HepG2 (cell line): ENCODE data around the gene BAHCC1. TPM values are rescaled to one million over a fixed set of nuclear protein-coding genes. Genes with fewer than 3 reads are reported as not detected.

ENCODE experiments used
- GATAD2A ChIP-seq: IDR thresholded peaks from 2 replicates; pipeline ENCODE4 v1.6.1; 2016
- KLF13 ChIP-seq: sonication (generic); formaldehyde crosslinking; IDR thresholded peaks from 2 replicates; pipeline ENCODE4 v1.4.0; 2020; ENCODE audit warnings: mild to moderate bottlenecking, missing genetic modification reagents
- MXD1 ChIP-seq: sonication (generic); formaldehyde crosslinking; IDR thresholded peaks from 2 replicates; pipeline ENCODE4 v1.4.0; 2020; ENCODE audit warnings: mild to moderate bottlenecking, missing genetic modification reagents
- NFAT5 ChIP-seq: sonication (generic); formaldehyde crosslinking; IDR thresholded peaks from 2 replicates; pipeline ENCODE4 v1.4.0; 2020; ENCODE audit warnings: missing genetic modification reagents
- NR2F6 ChIP-seq, 2 experiments: IDR thresholded peaks; 2 replicates each; pipeline ENCODE4 v1.6.1; 2016; ENCODE audit warnings: antibody characterized with exemption in 1 of 2, mild to moderate bottlenecking in 1 of 2
- RBAK ChIP-seq: sonication (generic); formaldehyde crosslinking; IDR thresholded peaks from 2 replicates; pipeline ENCODE4 v1.5.1; 2020; ENCODE audit warnings: mild to moderate bottlenecking, missing genetic modification reagents
- SIX1 ChIP-seq: sonication (generic); formaldehyde crosslinking; IDR thresholded peaks from 2 replicates; pipeline ENCODE4 v1.4.0; 2020; ENCODE audit warnings: missing genetic modification reagents, borderline replicate concordance
- SMC3 ChIP-seq: IDR thresholded peaks from 2 replicates; pipeline ENCODE4 v1.6.1; 2011; ENCODE audit warnings: low read length, improper control_type of control experiment
- TARDBP ChIP-seq: sonication (generic); formaldehyde crosslinking; IDR thresholded peaks from 2 replicates; pipeline ENCODE4 v1.8.0; 2022; ENCODE audit warnings: mild to moderate bottlenecking, missing genetic modification reagents
- TOPORS ChIP-seq: sonication (generic); formaldehyde crosslinking; IDR thresholded peaks from 2 replicates; pipeline ENCODE4 v1.8.0; 2023; ENCODE audit warnings: mild to moderate bottlenecking, missing genetic modification reagents
- ZBTB44 ChIP-seq: sonication (generic); formaldehyde crosslinking; IDR thresholded peaks from 2 replicates; pipeline ENCODE4 v1.4.0; 2020; ENCODE audit warnings: missing genetic modification reagents
- ZNF121 ChIP-seq: sonication (generic); formaldehyde crosslinking; IDR thresholded peaks from 2 replicates; pipeline ENCODE4 v1.5.0; 2020; ENCODE audit warnings: mild to moderate bottlenecking, missing genetic modification reagents
- ZNF124 ChIP-seq: sonication (generic); formaldehyde crosslinking; IDR thresholded peaks from 2 replicates; pipeline ENCODE4 v1.4.0; 2020; ENCODE audit warnings: missing genetic modification reagents
- ZNF205 ChIP-seq: IDR thresholded peaks from 2 replicates; pipeline ENCODE4 v1.6.1; 2018; ENCODE audit warnings: missing biosample characterization, missing genetic modification reagents
- ZNF34 ChIP-seq: sonication (generic); formaldehyde crosslinking; IDR thresholded peaks from 2 replicates; pipeline ENCODE4 v1.4.0; 2020; ENCODE audit warnings: mild to moderate bottlenecking, missing genetic modification reagents, borderline replicate concordance
- ZNF383 ChIP-seq: sonication (generic); formaldehyde crosslinking; IDR thresholded peaks from 2 replicates; pipeline ENCODE4 v1.4.0; 2020; ENCODE audit warnings: missing genetic modification reagents, mild to moderate bottlenecking, borderline replicate concordance
- ZNF800 ChIP-seq: sonication (generic); formaldehyde crosslinking; IDR thresholded peaks from 2 replicates; pipeline ENCODE4 v1.4.0; 2020; ENCODE audit warnings: missing genetic modification reagents
- ZNF839 ChIP-seq: sonication (generic); formaldehyde crosslinking; IDR thresholded peaks from 2 replicates; pipeline ENCODE4 v1.4.0; 2020; ENCODE audit warnings: missing genetic modification reagents, mild to moderate bottlenecking, borderline replicate concordance
- ZNF879 ChIP-seq: sonication (generic); formaldehyde crosslinking; IDR thresholded peaks from 2 replicates; pipeline ENCODE4 v1.8.1; 2023; ENCODE audit warnings: missing genetic modification reagents
- polyA plus RNA-seq, 8 experiments: library from polyadenylated mRNA; depleted of rRNA in 3 of 8; stranded (reverse) in 7 of 8; unstranded in 1 of 8; fragments of >200 nt; fragmentation: Illumina TruSeq in 4 of 8; extraction: Trizol in 4 of 8; gene quantifications; 2 replicates each; pipeline versions ENCODE4 v1.2.1 to v1.2.3, GENCODE V29; 2011 to 2016; ENCODE audit warnings: low read depth in 4 of 8, missing spikeins in 1 of 8, mixed read lengths in 1 of 8; ENCODE audit not compliant: insufficient read depth in 1 of 8
- total RNA-seq, 5 experiments: library from RNA; depleted of rRNA; stranded (reverse); fragments of >200 nt; fragmentation: Illumina TruSeq; extraction: Trizol; gene quantifications; 2 replicates each; pipeline ENCODE4 v1.2.3, GENCODE V29; 2016; ENCODE audit warnings: low read depth in 1 of 5

Gene BAHCC1
- total and polyA plus RNA-seq, 2 of the 13 experiments (the other 11 are each of a cell fraction or from before 2014, with no cell fraction given), result 1.4 to 1.7 TPM

GRCh38 chr17:81392909-81393654 lies 2.2 kb upstream of the BAHCC1 start (continued):
- TF ChIP-seq NFAT5 (CRISPR knock-in tag), result peak; percentile 58; the same call in 1 of the 2 replicates
- TF ChIP-seq SIX1 (CRISPR knock-in tag), result no peak
- no peak for TF ChIP-seq KLF13 (CRISPR knock-in tag)
- peak; percentile 62 for TF ChIP-seq ZNF800 (CRISPR knock-in tag)
- no peak for TF ChIP-seq ZNF34 (CRISPR knock-in tag)
- TF ChIP-seq RBAK (CRISPR knock-in tag), result no peak
- no peak for TF ChIP-seq ZNF124
- no peak for TF ChIP-seq ZNF839 (CRISPR knock-in tag)
- TF ChIP-seq MXD1 (CRISPR knock-in tag), result no peak
- TF ChIP-seq SMC3, result no peak
- TF ChIP-seq ZNF879 (CRISPR knock-in tag), result no peak
- TF ChIP-seq ZNF121 (CRISPR knock-in tag), result 0 out of 2 replicates have a peak, but pooled peaks have one; percentile 13
- TF ChIP-seq ZNF205, result no peak
- TF ChIP-seq GATAD2A, result no peak
- TF ChIP-seq ZNF383 (CRISPR knock-in tag), result no peak
- TF ChIP-seq ZBTB44 (CRISPR knock-in tag), result no peak
- no peak for TF ChIP-seq NR2F6 (IDR thresholded peaks at IDR 0.05)
- TF ChIP-seq NR2F6 (CRISPR knock-in tag; IDR thresholded peaks at IDR 0.05), result no peak
- no peak for TF ChIP-seq TARDBP
- no peak for TF ChIP-seq TOPORS
